Esophagus muscularis mucosa (tissue), 4 donors: ENCODE results near the gene CELF4. TPM values are rescaled to one million over a fixed set of nuclear protein-coding genes. Genes with fewer than 3 reads are reported as not detected.

Source experiments
- DNase-seq: peaks from one replicate; pipeline ENCODE4 v3.0.0-alpha.2; 2017; ENCODE audit errors: extremely low spot score
- H3K27ac ChIP-seq, 4 donors: fragments of 200-600 bp; sonication (generic); replicated peaks in 1 of 4; 1 replicate in 3 of 4; 2 replicates in 1 of 4; pipeline ENCODE4 v1.5.1; 2016 to 2019; ENCODE audit warnings: mild to moderate bottlenecking in 1 of 4
- H3K27me3 ChIP-seq, 4 donors: fragments of 200-600 bp; sonication (generic); one replicate each; pipeline versions ENCODE4 v1.5.1 to v1.6.0; 2016 to 2019
- H3K36me3 ChIP-seq, 4 donors: fragments of 200-600 bp; sonication (generic); one replicate each; pipeline ENCODE4 v1.5.1; 2016 to 2019
- H3K4me1 ChIP-seq, 4 donors: fragments of 200-600 bp; sonication (generic); one replicate each; pipeline ENCODE4 v1.5.1; 2016 to 2019
- H3K4me3 ChIP-seq, 4 donors: fragments of 200-600 bp; sonication (generic); 1 replicate in 2 of 4; 2 replicates in 2 of 4; pipeline ENCODE4 v1.5.1; 2016 to 2019; ENCODE audit warnings: mild to moderate bottlenecking in 4 of 4, moderate library complexity in 1 of 4
- H3K9me3 ChIP-seq, 4 donors: fragments of 200-600 bp; sonication (generic); 1 replicate in 3 of 4; 2 replicates in 1 of 4; pipeline ENCODE4 v1.5.1; 2016 to 2019
- EP300 ChIP-seq: sonication (generic); formaldehyde crosslinking; IDR thresholded peaks from one replicate; pipeline ENCODE4 v1.6.1; 2017; ENCODE audit warnings: antibody characterized with exemption
- POLR2A ChIP-seq: fragments of 450-650 bp; IDR thresholded peaks from one replicate; pipeline ENCODE4 v1.6.1; 2017; ENCODE audit warnings: antibody characterized with exemption, moderate library complexity, mild to moderate bottlenecking, low read depth
- POLR2AphosphoS5 ChIP-seq, 2 donors: sonication (generic); formaldehyde crosslinking; IDR thresholded peaks; one replicate each; pipeline ENCODE4 v1.6.1; 2017; ENCODE audit warnings: antibody characterized with exemption in 2 of 2
- whole genome bisulfite sequencing: methylation state at CpG from one replicate; pipeline ENCODE4 v1.1.5; 2018; 5-methylcytosine and 5-hydroxymethylcytosine counted together
- intact Hi-C: fragments of 100-400 bp; cut with DNase I; formaldehyde crosslinking; loops from one replicate; pipeline ENCODE4 v1.15.1; 2023
- total RNA-seq, 4 donors: library from RNA; depleted of rRNA; stranded (reverse); fragments of >200 nt; gene quantifications; one replicate each; pipeline versions ENCODE4 v1.1.0 to v1.2.1, GENCODE V29; 2016
- TF ChIP-seq, protein P1 (sequence below), 3 experiments: fragments of 200-600 bp in 2 of 3; fragments of 450-650 bp in 1 of 3; sonication (generic) in 2 of 3; IDR thresholded peaks; one replicate each; pipeline ENCODE4 v1.5.1; 2017 to 2019; ENCODE audit warnings: antibody characterized with exemption in 3 of 3, mild to moderate bottlenecking in 2 of 3, moderate library complexity in 1 of 3

The CELF4 gene
- total RNA-seq, 4 donors from 2014 or later: 0.86 to 1.8 (median 1.7) TPM

DNA sequence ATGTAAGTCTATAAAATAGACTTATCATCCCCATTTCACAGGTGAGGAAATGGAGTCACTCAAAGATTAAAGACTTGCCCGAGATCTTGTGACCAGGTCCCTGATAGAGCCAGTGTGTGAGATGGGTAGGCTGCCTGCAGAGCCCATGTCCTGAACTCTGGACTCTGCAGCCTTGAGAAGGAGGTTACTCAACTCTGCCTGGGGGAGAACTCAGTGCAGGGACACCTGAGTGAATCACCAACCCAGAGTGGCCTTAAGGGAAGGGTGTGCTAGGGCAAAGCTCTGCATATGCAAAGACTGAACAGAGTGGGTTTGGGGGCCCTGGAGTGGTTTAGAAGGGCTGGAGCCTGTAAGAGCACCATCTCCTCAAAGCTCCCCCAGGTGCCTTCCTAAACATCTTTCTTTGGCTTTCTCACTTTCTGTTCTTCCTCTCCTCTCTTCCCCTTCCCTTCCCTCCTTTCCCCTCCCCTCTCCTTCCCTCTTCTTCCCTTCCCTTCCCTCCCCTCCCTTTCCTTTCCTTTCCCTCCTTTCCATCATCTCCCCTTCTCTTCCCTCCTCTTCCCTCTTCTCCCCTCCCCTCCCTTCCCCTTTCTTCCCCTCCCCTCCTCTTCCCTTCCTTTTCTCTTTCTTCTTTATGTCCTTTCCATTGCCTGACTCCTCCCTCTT lies 67.6 kb downstream of the CELF4 start:
- TF ChIP-seq POLR2AphosphoS5 (IDR thresholded peaks at IDR 0.05) (no peak), EP300 (no peak), POLR2A (no peak)
- TF ChIP-seq, protein P1, sequence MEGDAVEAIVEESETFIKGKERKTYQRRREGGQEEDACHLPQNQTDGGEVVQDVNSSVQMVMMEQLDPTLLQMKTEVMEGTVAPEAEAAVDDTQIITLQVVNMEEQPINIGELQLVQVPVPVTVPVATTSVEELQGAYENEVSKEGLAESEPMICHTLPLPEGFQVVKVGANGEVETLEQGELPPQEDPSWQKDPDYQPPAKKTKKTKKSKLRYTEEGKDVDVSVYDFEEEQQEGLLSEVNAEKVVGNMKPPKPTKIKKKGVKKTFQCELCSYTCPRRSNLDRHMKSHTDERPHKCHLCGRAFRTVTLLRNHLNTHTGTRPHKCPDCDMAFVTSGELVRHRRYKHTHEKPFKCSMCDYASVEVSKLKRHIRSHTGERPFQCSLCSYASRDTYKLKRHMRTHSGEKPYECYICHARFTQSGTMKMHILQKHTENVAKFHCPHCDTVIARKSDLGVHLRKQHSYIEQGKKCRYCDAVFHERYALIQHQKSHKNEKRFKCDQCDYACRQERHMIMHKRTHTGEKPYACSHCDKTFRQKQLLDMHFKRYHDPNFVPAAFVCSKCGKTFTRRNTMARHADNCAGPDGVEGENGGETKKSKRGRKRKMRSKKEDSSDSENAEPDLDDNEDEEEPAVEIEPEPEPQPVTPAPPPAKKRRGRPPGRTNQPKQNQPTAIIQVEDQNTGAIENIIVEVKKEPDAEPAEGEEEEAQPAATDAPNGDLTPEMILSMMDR (IDR thresholded peaks at IDR 0.05): no peak
- no peak overlapping the region for H3K4me3 ChIP-seq
- H3K9me3 ChIP-seq: no peaks in the 10 kb centered on the region
- intact Hi-C loops: no loop called here
- H3K27ac ChIP-seq: no peak overlapping the region
- 100% methylated on average over 1 of the region's 1 CpG for WGBS
- H3K27me3 ChIP-seq: peaks cover 0 to 8% (median 0%) of the 10 kb centered on the region in 4 donors
- no peak for DNase-seq
- no peaks in the 10 kb centered on the region for H3K36me3 ChIP-seq
- peaks cover 0 to 7% (median 0%) of the 10 kb centered on the region in 4 donors for H3K4me1 ChIP-seq

GRCh38 chr18:37496568-37496967 lies 69.0 kb downstream of the CELF4 start:
- no peaks in the 10 kb centered on the region for H3K36me3 ChIP-seq
- H3K4me1 ChIP-seq: no peaks in the 10 kb centered on the region
- peaks cover 0 to 13% (median 0%) of the 10 kb centered on the region in 4 donors for H3K27me3 ChIP-seq
- intact Hi-C loops: no loop called here
- 83% methylated on average over 5 of the region's 6 CpGs for WGBS
- TF ChIP-seq POLR2A (no peak), POLR2AphosphoS5 (IDR thresholded peaks at IDR 0.05) (no peak), EP300 (no peak)
- TF ChIP-seq, protein P1 (IDR thresholded peaks at IDR 0.05): no peak
- H3K9me3 ChIP-seq: no peaks in the 10 kb centered on the region
- DNase-seq: no peak
- no peak overlapping the region for H3K4me3 ChIP-seq
- H3K27ac ChIP-seq: no peak overlapping the region

- intact Hi-C loops: no loop called here
- peaks cover 0 to 23% (median 0%) of the 10 kb centered on the region in 4 donors for H3K27me3 ChIP-seq
- H3K9me3 ChIP-seq: no peaks in the 10 kb centered on the region
- H3K4me1 ChIP-seq: no peaks in the 10 kb centered on the region
- TF ChIP-seq, protein P1 (IDR thresholded peaks at IDR 0.05): no peak
- no peak for TF ChIP-seq EP300
- no peak for TF ChIP-seq POLR2AphosphoS5 (IDR thresholded peaks at IDR 0.05)
- no peak for TF ChIP-seq POLR2A
- H3K4me3 ChIP-seq: no peak overlapping the region
- H3K27ac ChIP-seq: no peak overlapping the region
- H3K36me3 ChIP-seq: no peaks in the 10 kb centered on the region
- DNase-seq: no peak
- 100% methylated on average over 1 of the region's 2 CpGs for WGBS
These were observed 70.2 kb downstream of the CELF4 start for GRCh38 chr18:37495354-37495753.

DNA sequence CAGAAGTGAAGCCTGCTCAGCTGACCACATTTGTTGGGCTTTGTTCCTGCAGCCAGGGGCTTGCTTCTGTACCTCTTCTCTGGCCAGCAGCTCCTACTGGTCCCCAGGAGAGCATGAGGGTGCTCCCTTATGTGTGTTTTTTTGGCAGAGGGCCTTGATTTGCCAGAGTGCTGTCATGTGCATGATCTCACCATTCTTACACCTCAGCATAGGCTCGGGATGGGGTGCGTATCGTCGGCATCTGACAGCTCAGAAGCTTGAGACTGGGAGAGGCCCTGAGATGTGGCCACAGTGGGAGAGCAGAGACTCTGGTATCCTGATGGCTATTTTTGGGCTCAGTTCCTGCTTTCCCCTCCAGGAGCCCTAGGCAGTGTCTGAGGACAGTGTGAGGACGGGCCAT lies 71.2 kb downstream of the CELF4 start:
- no peak for DNase-seq
- Histone ChIP-seq H3K4me1 (no peaks in the 10 kb centered on the region), H3K4me3 (no peak overlapping the region), H3K9me3 (no peaks in the 10 kb centered on the region), H3K27ac (no peak overlapping the region), H3K36me3 (no peaks in the 10 kb centered on the region), H3K27me3 (peaks cover 0 to 31% (median 2%) of the 10 kb centered on the region in 4 donors)
- intact Hi-C loops: no loop called here
- TF ChIP-seq EP300: no peak
- no peak for TF ChIP-seq POLR2AphosphoS5 (IDR thresholded peaks at IDR 0.05)
- no peak for TF ChIP-seq POLR2A
- TF ChIP-seq, protein P1 (IDR thresholded peaks at IDR 0.05): no peak
- 0% methylated on average over 1 of the region's 5 CpGs for WGBS
